Measurements from ENCODE around the gene GPRIN1. TPM values are rescaled to one million over a fixed set of nuclear protein-coding genes. Genes with fewer than 3 reads are reported as not detected.

Gene GPRIN1
- total RNA-seq, 1 donor: 2.6 TPM

GRCh38 chr5:176633598-176633997 lies 23.6 kb upstream of the GPRIN1 start:
- TF ChIP-seq CTCF (IDR thresholded peaks at IDR 0.05; ENCODE audit: insufficient read depth, low read depth, low read length): no peak
- no peak overlapping the region for H3K4me3 ChIP-seq (ENCODE audit: low read depth, low read length)
- DNase-seq (ENCODE audit: low read depth): no peak

- no peak overlapping the region for H3K4me3 ChIP-seq (ENCODE audit: low read depth, low read length)
- DNase-seq (ENCODE audit: low read depth): no peak
- TF ChIP-seq CTCF (IDR thresholded peaks at IDR 0.05; ENCODE audit: insufficient read depth, low read depth, low read length): no peak
Observed at GRCh38 chr5:176632745-176633144, 22.8 kb upstream of the GPRIN1 start.

DNA sequence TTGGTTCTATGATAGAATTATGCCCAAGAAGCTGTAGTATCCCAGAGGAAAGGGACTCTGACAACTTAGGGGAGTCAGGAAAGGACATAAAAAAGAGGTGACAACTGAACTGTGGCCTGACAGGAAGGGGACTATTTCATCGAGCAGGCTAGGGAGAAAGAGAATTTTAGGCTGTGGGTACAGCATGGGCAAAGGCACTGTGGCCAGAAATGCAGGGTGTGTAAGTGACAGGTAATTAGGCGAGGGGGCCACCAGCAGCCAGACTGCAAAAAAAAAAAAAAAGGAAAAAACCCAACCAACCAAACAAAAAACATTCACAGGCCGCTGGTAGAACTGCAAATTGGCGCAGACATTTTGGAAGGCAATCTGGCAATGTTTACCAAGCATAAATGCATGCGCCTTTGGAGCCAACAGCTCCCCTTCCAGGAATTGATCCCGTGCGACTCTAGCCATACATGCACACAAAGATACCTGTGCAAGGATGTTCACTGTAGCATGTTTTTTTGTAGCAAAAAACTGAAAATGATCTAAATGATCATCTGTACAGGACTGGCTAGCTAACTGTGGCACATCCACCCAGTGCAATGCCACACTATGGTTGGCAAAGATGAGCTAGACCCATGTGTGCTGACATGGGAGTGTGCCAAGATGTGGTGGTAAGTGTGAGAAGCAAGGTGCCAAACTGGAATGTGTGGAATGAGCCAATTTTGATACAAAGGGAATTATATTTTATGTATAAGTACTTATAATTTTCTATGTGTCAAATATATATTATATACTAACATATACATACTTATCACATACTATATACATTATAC lies 21.6 kb upstream of the GPRIN1 start:
- H3K4me3 ChIP-seq (ENCODE audit: low read depth, low read length): no peak overlapping the region
- no peak for TF ChIP-seq CTCF (IDR thresholded peaks at IDR 0.05; ENCODE audit: insufficient read depth, low read depth, low read length)
- no peak for DNase-seq (ENCODE audit: low read depth)

DNA sequence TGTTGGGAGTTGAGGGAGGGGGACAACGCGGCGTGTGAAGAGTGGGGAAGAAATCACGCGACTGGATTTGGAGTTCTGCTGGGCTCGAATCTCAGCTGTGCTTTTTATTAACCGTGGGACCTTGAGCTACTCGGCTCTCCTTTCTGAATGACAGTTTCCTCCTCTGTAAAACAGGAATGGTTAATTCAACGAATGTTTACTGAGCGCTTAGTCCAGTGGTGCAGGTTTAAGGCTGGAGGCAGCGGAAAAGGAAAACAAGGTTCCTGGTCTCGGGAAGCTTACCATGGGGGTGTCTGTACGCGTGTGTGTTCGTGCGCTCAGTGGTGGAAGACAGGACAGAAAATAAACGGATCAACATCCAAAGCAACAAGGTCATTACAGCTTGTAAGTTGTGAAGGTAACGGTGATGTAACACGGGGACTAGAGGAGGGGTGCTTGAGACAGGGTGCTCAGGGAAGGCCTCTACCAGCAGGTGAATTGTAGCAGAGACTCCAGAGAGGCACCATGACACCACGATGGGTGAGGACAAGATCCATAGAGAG lies 20.8 kb upstream of the GPRIN1 start:
- no peak for TF ChIP-seq CTCF (IDR thresholded peaks at IDR 0.05; ENCODE audit: insufficient read depth, low read depth, low read length)
- no peak for DNase-seq (ENCODE audit: low read depth)
- H3K4me3 ChIP-seq (ENCODE audit: low read depth, low read length): peak overlapping the region; percentile 47

GRCh38 chr5:176629853-176630680 lies 20.1 kb upstream of the GPRIN1 start, which contains the start of the genes EIF4E1B and SNCB:
EIF4E1B (plus strand) TSS chr5:176630675; CDS start chr5:176642788, 12,113 bp downstream.
SNCB (minus strand) TSS chr5:176630534; CDS start chr5:176629654, 880 bp downstream.
- TF ChIP-seq CTCF (IDR thresholded peaks at IDR 0.05; ENCODE audit: insufficient read depth, low read depth, low read length): no peak
- DNase-seq (ENCODE audit: low read depth): no peak
- H3K4me3 ChIP-seq (ENCODE audit: low read depth, low read length): peak within 1 kb of the TSS; percentile 47

DNA sequence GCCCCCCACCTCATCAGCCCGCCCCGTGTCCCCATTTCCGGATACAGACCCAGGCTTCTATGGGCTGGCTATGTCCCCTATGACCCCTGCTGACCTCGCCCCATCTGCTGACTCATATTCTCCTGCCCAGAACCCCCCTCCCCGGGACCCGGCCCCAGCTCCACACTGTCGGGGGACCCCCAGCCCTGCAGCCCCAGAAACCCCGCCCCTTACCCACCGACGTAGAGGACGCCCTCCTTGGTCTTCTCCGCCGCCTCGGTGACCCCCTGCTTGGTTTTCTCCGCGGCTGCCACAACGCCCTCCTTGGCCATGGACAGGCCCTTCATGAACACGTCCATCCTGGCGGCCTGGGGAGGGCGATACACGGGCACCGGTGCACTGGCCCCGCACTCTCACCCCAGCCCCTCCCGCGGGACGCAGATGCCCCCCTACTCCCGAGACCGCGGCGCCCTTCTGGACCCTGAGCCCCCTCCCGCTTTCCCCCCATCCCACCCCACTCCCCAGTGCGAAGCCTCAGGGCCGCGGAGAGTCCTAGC lies 19.4 kb upstream of the GPRIN1 start:
- no peak for DNase-seq (ENCODE audit: low read depth)
- no peak for TF ChIP-seq CTCF (IDR thresholded peaks at IDR 0.05; ENCODE audit: insufficient read depth, low read depth, low read length)
- H3K4me3 ChIP-seq (ENCODE audit: low read depth, low read length): no peak overlapping the region

Measured in fibroblast of villous mesenchyme (primary cell).